ENCODE results near the gene LEMD2. TPM values are rescaled to one million over a fixed set of nuclear protein-coding genes. Genes with fewer than 3 reads are reported as not detected.

The LEMD2 gene
- total RNA-seq, 5 donors from 2014 or later (not counting 1 experiment from before 2014, with no cell fraction given): 115 to 125 (median 118) TPM

DNA sequence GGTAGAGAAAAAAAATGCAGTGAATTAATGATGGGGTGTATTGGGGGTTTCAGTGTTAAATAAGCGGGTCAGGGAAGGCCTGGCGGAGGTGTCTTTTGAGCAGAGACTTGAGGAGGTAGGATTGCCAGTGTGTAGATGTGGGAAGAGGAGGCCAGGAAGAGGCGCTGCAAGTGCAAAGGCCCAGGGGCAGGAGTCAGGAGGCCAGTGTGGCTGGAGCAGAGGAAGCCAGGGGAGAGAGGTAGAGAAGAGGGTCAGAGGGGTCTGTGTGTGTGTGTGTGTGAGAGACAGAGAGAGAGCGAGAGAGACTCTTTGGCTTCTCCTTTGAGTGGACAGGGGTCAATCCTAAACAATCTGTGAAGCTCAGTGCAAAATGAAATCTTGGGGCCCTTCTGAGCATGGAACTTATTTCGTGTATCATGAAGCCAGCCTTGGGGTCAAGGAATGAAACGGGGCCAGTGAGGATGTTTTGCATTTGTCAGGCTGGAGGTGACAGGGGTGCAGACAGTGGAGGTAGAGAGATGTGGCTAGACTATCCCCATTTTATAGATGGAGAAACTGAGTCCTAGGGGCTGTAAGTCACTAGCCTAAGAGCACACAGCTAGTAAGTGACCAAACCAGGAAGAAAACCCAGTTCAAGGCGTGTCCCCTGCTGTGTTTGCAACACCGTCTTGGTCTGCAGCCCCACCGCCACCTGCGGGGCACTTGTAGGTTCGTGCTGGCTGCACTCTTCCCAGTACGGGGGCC, 32.5 kb downstream of the LEMD2 start:
- Mint-ChIP-seq H3K4me3 (no peak overlapping the region), H3K36me3 (no peaks in the 10 kb centered on the region), H3K27me3 (no peaks in the 10 kb centered on the region), H3K4me1 (peaks cover 0 to 6% (median 3%) of the 10 kb centered on the region in 3 donors), H3K27ac (no peak overlapping the region), H3K9me3 (no peaks in the 10 kb centered on the region)
- H3K4me3 ChIP-seq (ENCODE audit: control insufficient read depth in 1 of 2, extremely low read depth in 1 of 2, low read length in 1 of 2): no peak overlapping the region
- peaks cover 0 to 4% of the 10 kb centered on the region in 2 experiments for H3K4me1 ChIP-seq (ENCODE audit: control insufficient read depth in 1 of 2, extremely low read depth in 1 of 2, insufficient read depth in 2 of 2, low read length in 2 of 2)
- H3K27me3 ChIP-seq (replicated peaks in 1 of 2; ENCODE audit: control insufficient read depth in 2 of 2, extremely low read depth in 1 of 2, insufficient read depth in 2 of 2, low read length in 1 of 2): peaks cover 0 to 17% of the 10 kb centered on the region in 2 experiments
- ChIA-PET CTCF (no interaction called here), POLR2A (no interaction called here)
- 68% methylated on average over 11 of the region's 12 CpGs for WGBS (ENCODE audit: insufficient coverage)
- ATAC-seq (replicated peaks in 1 of 4): no peak
- H3K27ac ChIP-seq (ENCODE audit: low read length): no peak overlapping the region
- no peaks in the 10 kb centered on the region for H3K36me3 ChIP-seq (ENCODE audit: control insufficient read depth in 2 of 2, extremely low read depth in 1 of 2, insufficient read depth in 1 of 2, low read length in 1 of 2)
- H3K9me3 ChIP-seq: no peaks in the 10 kb centered on the region
- no peak for DNase-seq

DNA sequence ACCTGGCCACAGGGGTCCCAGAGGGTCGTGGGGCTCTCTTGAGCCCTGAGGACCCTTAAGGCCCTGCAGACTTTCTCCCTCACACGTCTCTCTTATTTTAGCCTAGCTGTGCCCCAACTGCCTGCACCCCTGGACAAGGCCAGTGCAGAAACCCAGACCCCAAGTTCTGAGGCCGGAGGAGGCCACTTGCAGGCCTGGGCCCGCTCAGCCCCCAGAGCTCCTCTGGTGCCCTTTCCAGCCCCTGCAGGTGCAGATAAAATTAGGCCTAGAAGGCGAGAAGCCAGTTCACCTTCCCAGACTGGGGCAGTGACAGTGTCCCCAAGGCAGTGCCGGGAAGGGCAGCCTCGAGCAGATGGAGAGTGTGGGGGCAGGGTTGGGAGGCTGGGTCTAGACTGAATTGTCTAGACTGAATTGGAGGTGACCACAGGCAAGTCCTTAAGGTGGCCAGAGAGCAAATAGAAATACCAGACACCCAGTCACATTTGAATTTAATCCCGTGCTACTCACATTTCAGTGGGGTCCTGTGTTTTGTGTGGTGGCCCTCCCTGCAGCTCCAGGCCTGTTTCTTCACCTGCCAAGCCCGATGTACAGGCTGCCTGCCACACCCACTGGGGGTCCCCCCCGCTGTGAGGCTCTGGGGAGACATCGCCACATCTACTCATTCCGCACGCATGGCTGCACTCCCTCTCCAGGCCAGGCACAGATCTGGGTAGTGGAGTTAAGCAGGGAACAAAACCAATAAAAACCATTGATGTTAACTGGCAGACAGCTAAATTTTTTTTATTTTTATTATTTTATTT, 33.7 kb downstream of the LEMD2 start:
- H3K27ac Mint-ChIP-seq: no peak overlapping the region
- H3K4me3 Mint-ChIP-seq: no peak overlapping the region
- H3K27me3 Mint-ChIP-seq: no peaks in the 10 kb centered on the region
- H3K36me3 ChIP-seq (ENCODE audit: control insufficient read depth in 2 of 2, extremely low read depth in 1 of 2, insufficient read depth in 1 of 2, low read length in 1 of 2): no peaks in the 10 kb centered on the region
- peaks cover 0 to 19% of the 10 kb centered on the region in 2 experiments for H3K27me3 ChIP-seq (replicated peaks in 1 of 2; ENCODE audit: control insufficient read depth in 2 of 2, extremely low read depth in 1 of 2, insufficient read depth in 2 of 2, low read length in 1 of 2)
- no peak for ATAC-seq (replicated peaks in 1 of 4)
- DNase-seq: no peak
- 83% methylated on average over 7 of the region's 13 CpGs for WGBS (ENCODE audit: insufficient coverage)
- no peaks in the 10 kb centered on the region for H3K9me3 Mint-ChIP-seq
- no peaks in the 10 kb centered on the region for H3K9me3 ChIP-seq
- H3K4me3 ChIP-seq (ENCODE audit: control insufficient read depth in 1 of 2, extremely low read depth in 1 of 2, low read length in 1 of 2): no peak overlapping the region
- ChIA-PET CTCF (no interaction called here), POLR2A (no interaction called here)
- H3K27ac ChIP-seq (ENCODE audit: low read length): no peak overlapping the region
- no peaks in the 10 kb centered on the region for H3K4me1 ChIP-seq (ENCODE audit: control insufficient read depth in 1 of 2, extremely low read depth in 1 of 2, insufficient read depth in 2 of 2, low read length in 2 of 2)
- H3K36me3 Mint-ChIP-seq: no peaks in the 10 kb centered on the region
- H3K4me1 Mint-ChIP-seq: peaks cover 0 to 4% (median 0%) of the 10 kb centered on the region in 3 donors

DNA sequence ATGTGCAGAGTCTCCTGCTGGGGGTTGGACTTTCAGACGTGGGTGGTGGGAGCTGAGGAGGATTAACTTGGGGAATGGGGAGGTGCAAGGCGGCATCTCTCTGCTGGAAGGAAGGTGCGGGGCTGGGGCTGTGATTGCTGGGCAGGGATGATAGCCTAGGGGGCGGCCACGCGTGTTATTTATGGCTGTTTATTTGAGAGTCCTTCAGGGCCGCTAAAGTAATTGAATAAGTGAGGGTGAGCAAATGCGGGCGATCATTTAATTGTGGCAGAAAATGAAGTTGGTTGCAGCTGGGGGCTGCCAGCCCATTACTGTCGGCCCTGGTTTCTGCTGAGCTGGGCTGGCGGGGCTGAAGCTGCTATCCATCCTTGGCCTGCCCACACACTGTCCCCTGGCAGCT, 34.7 kb downstream of the LEMD2 start:
- ChIA-PET POLR2A (no interaction called here), CTCF (interaction anchor here in 1 of 2 donors (0.5 to 0.6 kb wide), 2 partner anchors 11 to 20 kb away, joined by 4 to 9 read pairs; no protein-coding TSS in a partner anchor)
- H3K36me3 Mint-ChIP-seq: no peaks in the 10 kb centered on the region
- no peaks in the 10 kb centered on the region for H3K9me3 ChIP-seq
- no peak overlapping the region for H3K4me3 Mint-ChIP-seq
- peaks cover 0 to 17% of the 10 kb centered on the region in 2 experiments for H3K27me3 ChIP-seq (replicated peaks in 1 of 2; ENCODE audit: control insufficient read depth in 2 of 2, extremely low read depth in 1 of 2, insufficient read depth in 2 of 2, low read length in 1 of 2)
- H3K27ac Mint-ChIP-seq: no peak overlapping the region
- H3K36me3 ChIP-seq (ENCODE audit: control insufficient read depth in 2 of 2, extremely low read depth in 1 of 2, insufficient read depth in 1 of 2, low read length in 1 of 2): no peaks in the 10 kb centered on the region
- no peak overlapping the region for H3K4me3 ChIP-seq (ENCODE audit: control insufficient read depth in 1 of 2, extremely low read depth in 1 of 2, low read length in 1 of 2)
- no peaks in the 10 kb centered on the region for H3K4me1 ChIP-seq (ENCODE audit: control insufficient read depth in 1 of 2, extremely low read depth in 1 of 2, insufficient read depth in 2 of 2, low read length in 2 of 2)
- H3K27ac ChIP-seq (ENCODE audit: low read length): no peak overlapping the region
- no peak for ATAC-seq (replicated peaks in 1 of 4)
- no peaks in the 10 kb centered on the region for H3K27me3 Mint-ChIP-seq
- no peaks in the 10 kb centered on the region for H3K9me3 Mint-ChIP-seq
- no peak for DNase-seq
- H3K4me1 Mint-ChIP-seq: peaks cover 0 to 9% (median 0%) of the 10 kb centered on the region in 3 donors
- 85% methylated on average over 11 of the region's 11 CpGs for WGBS (ENCODE audit: insufficient coverage)

DNA sequence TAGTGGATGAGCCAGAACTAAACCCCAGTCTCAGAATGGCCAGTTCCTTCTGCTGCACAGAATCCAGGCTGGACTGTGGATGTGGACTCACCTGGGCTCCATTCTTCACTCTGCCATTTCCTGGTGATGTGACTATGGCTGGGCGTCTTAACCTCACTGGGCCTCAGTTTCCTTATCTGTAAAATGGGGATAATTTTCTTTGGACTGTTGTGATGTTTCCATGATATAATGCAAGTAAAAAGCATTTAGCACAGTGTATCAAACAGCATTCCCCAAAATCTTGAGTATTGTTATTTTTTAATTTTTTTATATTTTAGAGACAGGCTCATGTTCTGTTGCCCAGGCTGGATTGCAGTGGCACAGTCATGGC, 36.3 kb downstream of the LEMD2 start:
- no peak overlapping the region for H3K4me3 Mint-ChIP-seq
- no peak overlapping the region for H3K4me3 ChIP-seq (ENCODE audit: control insufficient read depth in 1 of 2, extremely low read depth in 1 of 2, low read length in 1 of 2)
- H3K9me3 ChIP-seq: no peaks in the 10 kb centered on the region
- H3K9me3 Mint-ChIP-seq: no peaks in the 10 kb centered on the region
- ChIA-PET CTCF (no interaction called here), POLR2A (no interaction called here)
- ATAC-seq (replicated peaks in 1 of 4) (no peak), DNase-seq (no peak)
- H3K4me1 ChIP-seq (ENCODE audit: control insufficient read depth in 1 of 2, extremely low read depth in 1 of 2, insufficient read depth in 2 of 2, low read length in 2 of 2): no peaks in the 10 kb centered on the region
- no CpG with 5 or more reads among the region's 1 CpG for WGBS (ENCODE audit: insufficient coverage)
- no peaks in the 10 kb centered on the region for H3K36me3 Mint-ChIP-seq
- H3K27ac ChIP-seq (ENCODE audit: low read length): no peak overlapping the region
- no peaks in the 10 kb centered on the region for H3K36me3 ChIP-seq (ENCODE audit: control insufficient read depth in 2 of 2, extremely low read depth in 1 of 2, insufficient read depth in 1 of 2, low read length in 1 of 2)
- H3K4me1 Mint-ChIP-seq: peaks cover 0 to 9% (median 0%) of the 10 kb centered on the region in 3 donors
- no peak overlapping the region for H3K27ac Mint-ChIP-seq
- peaks cover 0 to 14% of the 10 kb centered on the region in 2 experiments for H3K27me3 ChIP-seq (replicated peaks in 1 of 2; ENCODE audit: control insufficient read depth in 2 of 2, extremely low read depth in 1 of 2, insufficient read depth in 2 of 2, low read length in 1 of 2)
- peaks cover 2% of the 10 kb centered on the region in 2 donors for H3K27me3 Mint-ChIP-seq

DNA sequence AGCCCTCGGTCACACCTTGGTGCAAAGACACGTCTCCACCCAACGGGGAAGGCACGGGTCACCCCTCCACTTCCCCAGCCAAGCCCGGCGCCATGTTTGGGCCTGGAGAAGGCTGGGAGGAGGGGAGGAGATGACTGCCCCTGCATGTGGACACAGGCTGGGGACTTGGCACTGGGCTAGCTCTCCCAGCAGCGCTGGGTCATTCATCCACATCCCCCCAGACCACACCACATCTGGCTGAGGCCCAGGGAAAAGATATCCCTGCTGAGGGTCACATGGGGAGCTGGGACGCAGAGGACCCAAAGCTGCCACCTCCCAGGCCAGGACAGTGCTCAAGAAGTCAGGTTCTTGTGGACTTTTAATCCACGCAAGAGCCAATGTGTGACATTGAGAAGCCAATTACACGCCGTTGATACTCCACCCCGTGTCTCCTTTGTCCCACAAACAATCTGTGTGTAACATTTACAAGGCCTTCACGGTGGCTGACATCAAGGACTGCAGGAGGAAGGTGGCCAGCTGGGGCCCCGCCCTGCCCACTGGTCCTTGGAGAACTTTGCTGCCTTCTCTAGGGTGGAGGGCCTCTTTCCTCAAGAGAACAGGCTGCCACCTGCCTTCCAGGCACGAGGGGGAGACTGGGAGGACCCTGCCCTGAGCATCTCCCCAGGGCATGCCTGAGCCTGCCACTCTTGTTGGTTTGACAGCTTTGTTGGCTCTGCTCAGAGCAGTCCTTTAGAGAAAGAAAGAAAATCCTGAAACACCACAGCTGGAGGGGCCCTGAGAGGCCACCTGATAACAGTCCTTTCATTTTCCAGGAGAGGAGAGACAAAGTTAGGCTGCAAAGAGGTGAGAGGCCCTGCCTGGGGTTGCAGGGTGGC, 36.9 kb downstream of the LEMD2 start:
- DNase-seq: no peak
- no peaks in the 10 kb centered on the region for H3K36me3 ChIP-seq (ENCODE audit: control insufficient read depth in 2 of 2, extremely low read depth in 1 of 2, insufficient read depth in 1 of 2, low read length in 1 of 2)
- WGBS (ENCODE audit: insufficient coverage): 84% methylated on average over 7 of the region's 15 CpGs
- no peak for ATAC-seq (replicated peaks in 1 of 4)
- peaks cover 0 to 15% of the 10 kb centered on the region in 2 experiments for H3K27me3 ChIP-seq (replicated peaks in 1 of 2; ENCODE audit: control insufficient read depth in 2 of 2, extremely low read depth in 1 of 2, insufficient read depth in 2 of 2, low read length in 1 of 2)
- Mint-ChIP-seq H3K27ac (no peak overlapping the region), H3K4me1 (peaks cover 0 to 9% (median 0%) of the 10 kb centered on the region in 3 donors), H3K27me3 (peaks cover 6 to 8% of the 10 kb centered on the region in 2 donors), H3K9me3 (no peaks in the 10 kb centered on the region), H3K4me3 (no peak overlapping the region), H3K36me3 (no peaks in the 10 kb centered on the region)
- H3K9me3 ChIP-seq: no peaks in the 10 kb centered on the region
- CTCF ChIA-PET: no interaction called here
- no peaks in the 10 kb centered on the region for H3K4me1 ChIP-seq (ENCODE audit: control insufficient read depth in 1 of 2, extremely low read depth in 1 of 2, insufficient read depth in 2 of 2, low read length in 2 of 2)
- H3K27ac ChIP-seq (ENCODE audit: low read length): no peak overlapping the region
- H3K4me3 ChIP-seq (ENCODE audit: control insufficient read depth in 1 of 2, extremely low read depth in 1 of 2, low read length in 1 of 2): no peak overlapping the region
- POLR2A ChIA-PET: no interaction called here

Measured in T-cell (primary cell).